ENCODE results near the gene HEATR5A. TPM values are rescaled to one million over a fixed set of nuclear protein-coding genes. Genes with fewer than 3 reads are reported as not detected.

HEATR5A gene
- total and polyA plus RNA-seq, 2 donors (not counting 1 experiment from before 2014, with no cell fraction given) = 4.8 to 22.1 TPM

DNA sequence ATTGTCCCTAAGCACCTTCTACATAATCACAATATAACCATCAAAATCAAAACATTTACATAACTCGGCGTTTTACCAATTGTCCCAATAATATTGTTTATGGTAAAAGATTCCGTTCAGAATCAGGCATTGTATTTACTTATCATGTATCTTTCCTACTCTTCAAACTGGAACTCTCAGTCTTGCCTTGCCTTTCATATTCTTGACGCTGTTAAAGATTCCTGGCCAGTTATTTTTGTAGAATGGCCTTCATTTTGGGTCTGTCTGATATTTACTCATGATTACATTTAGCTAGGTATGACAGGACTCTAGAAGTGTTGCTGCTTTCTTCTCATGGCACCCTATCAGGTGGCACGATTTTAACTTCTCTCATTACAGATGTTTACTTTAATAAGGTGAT is 850 bp upstream of the HEATR5A start:
- H4K20me1 ChIP-seq (ENCODE audit: control insufficient read depth, insufficient read depth, low read length, poor library complexity, severe bottlenecking) = no peaks in the 10 kb centered on the region
- no peak for TF ChIP-seq CTCF (IDR thresholded peaks at IDR 0.05)
- TF ChIP-seq EZH2 (IDR thresholded peaks at IDR 0.05; ENCODE audit: borderline replicate concordance, insufficient read depth, low read depth, low read length, poor library complexity, severe bottlenecking) = no peak
- H3K27me3 Mint-ChIP-seq = no peaks in the 10 kb centered on the region
- peaks cover 26% of the 10 kb centered on the region for H3K4me1 Mint-ChIP-seq
- intact Hi-C loops (cut with micrococcal nuclease) = loop anchor here (5.0 kb wide), 1 partner anchor 799 kb away; the partner anchor contains the start of gene SCFD1
- ATAC-seq (ENCODE audit: low read depth) = no peak
- ChIA-PET CTCF (interaction anchor here (1.1 to 3.7 kb wide), 3 partner anchors 28 to 70 kb away, joined by 3 to 17 read pairs (median 10); partner anchors contain the start of gene DTD2), POLR2A (interaction anchor here (0.9 to 2.0 kb wide), 3 partner anchors 11 to 36 kb away, joined by 3 to 20 read pairs (median 3); partner anchors contain the start of gene DTD2)
- no peaks in the 10 kb centered on the region for H3K27me3 ChIP-seq (replicated peaks in 1 of 4; ENCODE audit: control extremely low read depth in 1 of 4, control insufficient read depth in 3 of 4, insufficient read depth in 4 of 4, low read length in 3 of 4)
- peaks cover 10 to 12% of the 10 kb centered on the region in 2 donors for H3K4me1 ChIP-seq (ENCODE audit: control insufficient read depth in 2 of 2, insufficient read depth in 2 of 2, low read length in 2 of 2)
- peak overlapping the region; percentile 95 for H3K9ac ChIP-seq (ENCODE audit: low read length)
- H3K4me3 ChIP-seq (ENCODE audit: control extremely low read depth in 1 of 5, extremely low read depth in 1 of 5, insufficient read depth in 1 of 5, low read depth in 2 of 5, low read length in 4 of 5) = peak overlapping the region in 2 of 5 experiments; percentile 67 to 95
- peaks cover 30% of the 10 kb centered on the region for H3K79me2 ChIP-seq (ENCODE audit: control insufficient read depth, insufficient read depth, low read length)
- WGBS (ENCODE audit: insufficient coverage) = no CpG with 5 or more reads among the region's 5 CpGs
- peak overlapping the region in 1 of 2 donors; percentile 54 for H3K27ac ChIP-seq (ENCODE audit: low read length in 2 of 2)
- peak overlapping the region; percentile 93 for H3K27ac Mint-ChIP-seq
- no peak for DNase-seq
- H3K9me3 ChIP-seq (ENCODE audit: control extremely low read depth in 1 of 3, control insufficient read depth in 2 of 3, insufficient read depth in 1 of 3, low read length in 2 of 3) = no peaks in the 10 kb centered on the region
- H2AFZ ChIP-seq (ENCODE audit: insufficient read depth, low read depth, low read length, poor library complexity, severe bottlenecking) = peak overlapping the region; percentile 91
- peak overlapping the region; percentile 96 for H3K4me3 Mint-ChIP-seq
- no peaks in the 10 kb centered on the region for H3K36me3 ChIP-seq (replicated peaks in 1 of 2; ENCODE audit: control extremely low read depth in 1 of 2, control insufficient read depth in 1 of 2, extremely low read depth in 1 of 2, insufficient read depth in 2 of 2, low read length in 1 of 2)
- H3K9me3 Mint-ChIP-seq (ENCODE audit: insufficient read depth) = no peaks in the 10 kb centered on the region
- peak overlapping the region; percentile 84 for H3K4me2 ChIP-seq (replicated peaks; ENCODE audit: low read depth, low read length, poor library complexity, severe bottlenecking)

- CTCF ChIA-PET = interaction anchor here (0.8 to 3.7 kb wide), 9 partner anchors 10 to 654 kb away, joined by 3 to 17 read pairs (median 5); partner anchors contain the start of gene DTD2
- Histone ChIP-seq H3K4me3 (ENCODE audit: control extremely low read depth in 1 of 5, extremely low read depth in 1 of 5, insufficient read depth in 1 of 5, low read depth in 2 of 5, low read length in 4 of 5) (peak overlapping the region; percentile 53 to 100 (median 95)), H3K79me2 (ENCODE audit: control insufficient read depth, insufficient read depth, low read length) (peaks cover 43% of the 10 kb centered on the region), H3K9ac (ENCODE audit: low read length) (peak overlapping the region; percentile 95), H4K20me1 (ENCODE audit: control insufficient read depth, insufficient read depth, low read length, poor library complexity, severe bottlenecking) (no peaks in the 10 kb centered on the region), H3K36me3 (replicated peaks in 1 of 2; ENCODE audit: control extremely low read depth in 1 of 2, control insufficient read depth in 1 of 2, extremely low read depth in 1 of 2, insufficient read depth in 2 of 2, low read length in 1 of 2) (no peaks in the 10 kb centered on the region), H3K4me2 (replicated peaks; ENCODE audit: low read depth, low read length, poor library complexity, severe bottlenecking) (peak overlapping the region; percentile 84), H3K27me3 (replicated peaks in 1 of 4; ENCODE audit: control extremely low read depth in 1 of 4, control insufficient read depth in 3 of 4, insufficient read depth in 4 of 4, low read length in 3 of 4) (no peaks in the 10 kb centered on the region), H3K9me3 (ENCODE audit: control extremely low read depth in 1 of 3, control insufficient read depth in 2 of 3, insufficient read depth in 1 of 3, low read length in 2 of 3) (no peaks in the 10 kb centered on the region), H3K4me1 (ENCODE audit: control insufficient read depth in 2 of 2, insufficient read depth in 2 of 2, low read length in 2 of 2) (peaks cover 10 to 12% of the 10 kb centered on the region in 2 donors), H2AFZ (ENCODE audit: insufficient read depth, low read depth, low read length, poor library complexity, severe bottlenecking) (peak overlapping the region; percentile 91), H3K27ac (ENCODE audit: low read length in 2 of 2) (peak overlapping the region; percentile 30 to 75)
- H3K9me3 Mint-ChIP-seq (ENCODE audit: insufficient read depth) = no peaks in the 10 kb centered on the region
- peaks cover 26% of the 10 kb centered on the region for H3K4me1 Mint-ChIP-seq
- H3K27ac Mint-ChIP-seq = peak overlapping the region; percentile 93
- H3K27me3 Mint-ChIP-seq = no peaks in the 10 kb centered on the region
- intact Hi-C loops (cut with micrococcal nuclease) = loop anchor here (1.0 to 10.0 kb wide), 7 partner anchors 10 to 798 kb away; partner anchors contain the start of genes AP4S1, DTD2, NUBPL and RNU6-8
- peak overlapping the region; percentile 96 for H3K4me3 Mint-ChIP-seq
- WGBS (ENCODE audit: insufficient coverage) = 0% methylated on average over 33 of the region's 33 CpGs
- ATAC-seq (ENCODE audit: low read depth) (peak; percentile 6), DNase-seq (no peak)
- POLR2A ChIA-PET = interaction anchor here (0.9 to 2.0 kb wide), 6 partner anchors 10 to 783 kb away, joined by 3 to 20 read pairs (median 4); partner anchors contain the start of genes DTD2, HECTD1, NUBPL and RNU6-8
- TF ChIP-seq EZH2 (IDR thresholded peaks at IDR 0.05; ENCODE audit: borderline replicate concordance, insufficient read depth, low read depth, low read length, poor library complexity, severe bottlenecking) = no peak
Measured at GRCh38 chr14:31419967-31420318, 407 bp downstream of the HEATR5A start.
